H1 (cell line): ENCODE results near the gene WSCD1. TPM values are rescaled to one million over a fixed set of nuclear protein-coding genes. Genes with fewer than 3 reads are reported as not detected.

Experiments used
- CTCF ChIA-PET: fragments of 300-600 bp; sonication (Branson Sonifier 250); formaldehyde crosslinking; loops from one replicate; lab custom pipeline; 2021; ENCODE audit not compliant: partially characterized antibody; lab: Charles Lee
- POLR2A ChIA-PET: fragments of 300-600 bp; sonication (Branson Sonifier 250); formaldehyde crosslinking; loops from one replicate; lab custom pipeline; 2021; ENCODE audit warnings: inconsistent platforms; ENCODE audit not compliant: partially characterized antibody; lab: Charles Lee
- DNase-seq, 2 experiments: peaks; one replicate each; pipeline versions ENCODE4 v3.0.0 to v3.0.0-alpha.2; 2010 to 2022; ENCODE audit warnings: low spot score in 2 of 2, low read depth in 1 of 2, mixed read lengths in 1 of 2
- FAIRE-seq: peaks from 2 replicates; lab custom pipeline; 2011; peaks lifted over from hg19 to GRCh38; lab: Jason Lieb, UNC
- H2AFZ ChIP-seq: 2 replicates; pipeline ENCODE4 v1.8.1; 2012; ENCODE audit warnings: low read length, inconsistent platforms
- H2AK5ac ChIP-seq: 2 replicates; pipeline ENCODE4 v1.6.1; 2013; ENCODE audit warnings: low read depth, low read length
- H2BK120ac ChIP-seq: replicated peaks from 2 replicates; pipeline ENCODE3; 2013; ENCODE audit warnings: low read depth, low read length, inconsistent platforms
- H2BK12ac ChIP-seq: 2 replicates; pipeline ENCODE4 v1.6.1; 2013; ENCODE audit warnings: low read depth, low read length
- H2BK15ac ChIP-seq: 2 replicates; pipeline ENCODE4 v1.6.1; 2013; ENCODE audit warnings: low read length
- H2BK20ac ChIP-seq: 2 replicates; pipeline ENCODE4 v1.6.1; 2013; ENCODE audit warnings: low read length
- H2BK5ac ChIP-seq: 2 replicates; pipeline ENCODE4 v1.6.1; 2013; ENCODE audit warnings: low read depth, low read length
- H3K14ac ChIP-seq: 2 replicates; pipeline ENCODE4 v1.6.1; 2013; ENCODE audit warnings: inconsistent platforms; ENCODE audit not compliant: insufficient read length
- H3K18ac ChIP-seq: 2 replicates; pipeline ENCODE4 v1.6.1; 2013; ENCODE audit warnings: low read length; ENCODE audit errors: extremely low read depth
- H3K23ac ChIP-seq: 2 replicates; pipeline ENCODE4 v1.6.1; 2013; ENCODE audit warnings: inconsistent platforms; ENCODE audit not compliant: insufficient read length
- H3K23me2 ChIP-seq: 2 replicates; pipeline ENCODE4 v1.6.1; 2013; ENCODE audit warnings: low read depth, low read length
- H3K27ac ChIP-seq: 2 replicates; pipeline ENCODE4 v1.6.1; 2011; ENCODE audit warnings: low read depth, low read length, inconsistent platforms
- H3K27me3 ChIP-seq, 4 experiments: replicated peaks in 1 of 4; 1 replicate in 1 of 4; 2 replicates in 3 of 4; pipeline versions ENCODE4 v1.6.1 to v1.8.1; 2011 to 2013; ENCODE audit warnings: low read length in 3 of 4, mild to moderate bottlenecking in 3 of 4, inconsistent platforms in 2 of 4, mixed read lengths in 2 of 4, moderate library complexity in 1 of 4; ENCODE audit not compliant: control insufficient read depth in 3 of 4, insufficient read depth in 3 of 4; ENCODE audit errors: extremely low read depth in 1 of 4
- H3K36me3 ChIP-seq, 4 experiments: 2 replicates each; pipeline versions ENCODE4 v1.6.1 to v1.8.1; 2011 to 2013; ENCODE audit warnings: mild to moderate bottlenecking in 4 of 4, low read length in 3 of 4, moderate library complexity in 2 of 4, control low read depth in 1 of 4, inconsistent platforms in 1 of 4; ENCODE audit not compliant: insufficient read depth in 4 of 4, control insufficient read depth in 2 of 4
- H3K4ac ChIP-seq: replicated peaks from 2 replicates; pipeline ENCODE3; 2013; ENCODE audit warnings: low read length, low read depth, mixed read lengths, inconsistent platforms; ENCODE audit not compliant: insufficient read length
- H3K4me1 ChIP-seq, 4 experiments: replicated peaks in 1 of 4; 1 replicate in 1 of 4; 2 replicates in 3 of 4; pipeline versions ENCODE4 v1.6.1 to v1.8.1; 2011 to 2013; ENCODE audit warnings: low read length in 3 of 4, inconsistent platforms in 2 of 4, mixed read lengths in 1 of 4; ENCODE audit not compliant: insufficient read depth in 4 of 4, control insufficient read depth in 3 of 4
- H3K4me2 ChIP-seq, 2 experiments: 2 replicates each; pipeline versions ENCODE4 v1.6.1 to v1.8.1; 2011 to 2013; ENCODE audit warnings: low read depth in 2 of 2, low read length in 2 of 2, control low read depth in 1 of 2, inconsistent platforms in 1 of 2, mild to moderate bottlenecking in 1 of 2; ENCODE audit not compliant: insufficient read depth in 1 of 2
- H3K4me3 ChIP-seq, 4 experiments: fragments of 200-600, 300-600 bp in 1 of 4; sonication (generic), shearing (Covaris generic), sonication (Bioruptor Twin) in 1 of 4; 2 replicates each; pipeline versions ENCODE4 v1.5.1 to v1.8.1; 2011 to 2016; ENCODE audit warnings: low read length in 4 of 4, low read depth in 3 of 4, control low read depth in 2 of 4, inconsistent platforms in 2 of 4, mild to moderate bottlenecking in 2 of 4, mixed read lengths in 1 of 4, moderate library complexity in 1 of 4; ENCODE audit not compliant: insufficient read depth in 2 of 4; ENCODE audit errors: extremely low read depth in 1 of 4
- H3K56ac ChIP-seq: replicated peaks from 2 replicates; pipeline ENCODE3; 2013; ENCODE audit warnings: low read depth, mild to moderate bottlenecking, mixed read lengths, low read length, inconsistent platforms; ENCODE audit not compliant: insufficient read length
- H3K79me1 ChIP-seq: 2 replicates; pipeline ENCODE4 v1.6.1; 2013; ENCODE audit warnings: low read depth, low read length, control low read depth
- H3K79me2 ChIP-seq, 2 experiments: 2 replicates each; pipeline versions ENCODE4 v1.6.1 to v1.8.1; 2012 to 2013; ENCODE audit warnings: low read length in 2 of 2, mild to moderate bottlenecking in 2 of 2, inconsistent platforms in 1 of 2; ENCODE audit not compliant: insufficient read depth in 2 of 2, control insufficient read depth in 1 of 2
- H3K9ac ChIP-seq, 4 experiments: replicated peaks in 1 of 4; 1 replicate in 1 of 4; 2 replicates in 3 of 4; pipeline versions ENCODE4 v1.6.1 to v1.8.1; 2011 to 2013; ENCODE audit warnings: low read depth in 3 of 4, low read length in 3 of 4, control low read depth in 2 of 4, mild to moderate bottlenecking in 2 of 4, moderate library complexity in 2 of 4, inconsistent platforms in 1 of 4; ENCODE audit errors: extremely low read depth in 1 of 4
- H3K9me3 ChIP-seq, 2 experiments: 2 replicates each; pipeline versions ENCODE4 v1.6.1 to v1.8.1; 2012 to 2013; ENCODE audit warnings: mild to moderate bottlenecking in 2 of 2, moderate library complexity in 2 of 2, control low read depth in 1 of 2, inconsistent platforms in 1 of 2, low read depth in 1 of 2, low read length in 1 of 2, mixed read lengths in 1 of 2; ENCODE audit not compliant: insufficient read depth in 2 of 2
- H4K20me1 ChIP-seq, 2 experiments: replicated peaks in 1 of 2; 2 replicates each; pipeline versions ENCODE3 to v1.8.1; 2011 to 2013; ENCODE audit warnings: inconsistent platforms in 2 of 2, low read length in 2 of 2, mild to moderate bottlenecking in 1 of 2; ENCODE audit not compliant: insufficient read depth in 2 of 2, control insufficient read depth in 1 of 2
- H4K5ac ChIP-seq: 2 replicates; pipeline ENCODE4 v1.6.1; 2013; ENCODE audit warnings: low read length, low read depth, mixed read lengths, inconsistent platforms; ENCODE audit not compliant: insufficient read length
- H4K8ac ChIP-seq: 2 replicates; pipeline ENCODE4 v1.8.0; 2013; ENCODE audit warnings: mild to moderate bottlenecking, moderate library complexity, low read length, inconsistent platforms; ENCODE audit not compliant: insufficient read depth; ENCODE audit errors: extremely low read depth
- H4K91ac ChIP-seq: replicated peaks from 2 replicates; pipeline ENCODE3; 2013; ENCODE audit warnings: low read length, mixed read lengths, inconsistent platforms; ENCODE audit not compliant: insufficient read length
- BCL11A ChIP-seq, 2 experiments: IDR thresholded peaks; one replicate each; pipeline ENCODE4 v1.6.1; 2011; ENCODE audit warnings: low read depth in 2 of 2, low read length in 2 of 2, mild to moderate bottlenecking in 2 of 2
- CREB1 ChIP-seq: IDR thresholded peaks from 2 replicates; pipeline ENCODE4 v1.6.1; 2012; ENCODE audit warnings: inconsistent platforms
- CTCF ChIP-seq, 3 experiments: IDR thresholded peaks; 1 replicate in 2 of 3; 2 replicates in 1 of 3; pipeline versions ENCODE4 v1.5.1 to v1.6.1; 2011; ENCODE audit warnings: low read length in 3 of 3, mild to moderate bottlenecking in 3 of 3, inconsistent platforms in 2 of 3, low read depth in 1 of 3, moderate library complexity in 1 of 3; ENCODE audit not compliant: insufficient read depth in 1 of 3; ENCODE audit errors: control extremely low read depth in 1 of 3
- EP300 ChIP-seq, 2 experiments: IDR thresholded peaks; 1 replicate in 1 of 2; 2 replicates in 1 of 2; pipeline ENCODE4 v1.6.1; 2011 to 2012; ENCODE audit warnings: low read depth in 2 of 2, low read length in 2 of 2, mild to moderate bottlenecking in 2 of 2, borderline replicate concordance in 1 of 2, inconsistent platforms in 1 of 2, moderate library complexity in 1 of 2
- JUN ChIP-seq: IDR thresholded peaks from 2 replicates; pipeline ENCODE4 v1.6.1; 2011; ENCODE audit warnings: low read depth, mild to moderate bottlenecking, improper control_type of control experiment, low read length
- POU5F1 ChIP-seq: IDR thresholded peaks from 2 replicates; pipeline ENCODE4 v1.6.1; 2011; ENCODE audit warnings: low read depth, mild to moderate bottlenecking, low read length, moderate library complexity
- SP4 ChIP-seq: IDR thresholded peaks from 2 replicates; pipeline ENCODE4 v1.6.1; 2012; ENCODE audit warnings: low read length, inconsistent platforms
- SRF ChIP-seq: IDR thresholded peaks from 2 replicates; pipeline ENCODE4 v1.6.1; 2011; ENCODE audit warnings: mild to moderate bottlenecking, low read depth, low read length, moderate library complexity
- TAF7 ChIP-seq: optimal IDR thresholded peaks from 2 replicates; pipeline ENCODE3; 2011; ENCODE audit warnings: low read depth, mild to moderate bottlenecking, inconsistent platforms, low read length, moderate library complexity, borderline replicate concordance
- USF2 ChIP-seq: IDR thresholded peaks from 2 replicates; pipeline ENCODE4 v1.6.1; 2011; ENCODE audit warnings: low read length, improper control_type of control experiment
- WGBS, 2 experiments: shearing (Covaris generic) in 1 of 2; methylation state at CpG; one replicate each; pipeline versions ENCODE4 v1.1.6 to v1.1.7; 2013 to 2015; ENCODE audit warnings: low lambda C conversion rate in 2 of 2, mixed read lengths in 2 of 2, inconsistent platforms in 1 of 2, low coverage in 1 of 2, missing lambda C conversion rate in 1 of 2; ENCODE audit not compliant: insufficient replicate concordance in 2 of 2, insufficient coverage in 1 of 2, insufficient read length in 1 of 2; ENCODE audit errors: extremely low coverage in 1 of 2, missing lambda C conversion rate in 1 of 2; 5-methylcytosine and 5-hydroxymethylcytosine counted together
- polyA plus RNA-seq, 7 experiments: library from polyadenylated mRNA; depleted of rRNA in 3 of 7; stranded (reverse) in 5 of 7; unstranded in 2 of 7; fragments of >200 nt in 5 of 7; fragments of 200-250 nt in 2 of 7; gene quantifications; 1 replicate in 5 of 7; 2 replicates in 1 of 7; 4 replicates in 1 of 7; pipeline versions ENCODE4 v1.2.1 to v1.2.3, GENCODE V29; 2011 to 2013; ENCODE audit warnings: missing spikeins in 2 of 7, mixed read lengths in 2 of 7
- total RNA-seq: library from RNA; stranded (reverse); fragmentation: NEBNext Ultra II Directional; extraction: Animal tissue kit (Norgen Biotek cat#: 25700); gene quantifications from 2 replicates; pipeline ENCODE4 v1.2.1, GENCODE V29; 2021

WSCD1 gene
- total and polyA plus RNA-seq, 2 of the 8 experiments (the other 6 are each of a cell fraction or from before 2014, with no cell fraction given), result 21.9 to 39.0 TPM

GRCh38 chr17:6094453-6094852, 24.3 kb downstream of the WSCD1 start:
- Histone ChIP-seq H4K91ac (no peak overlapping the region), H3K23ac (no peak overlapping the region), H4K20me1 (no peaks in the 10 kb centered on the region), H2BK120ac (no peak overlapping the region), H3K79me2 (no peaks in the 10 kb centered on the region), H3K4me2 (no peak overlapping the region), H3K14ac (no peak overlapping the region), H3K4me1 (peaks cover 0 to 6% (median 6%) of the 10 kb centered on the region in 4 experiments; a peak in 3 of 7 replicates), H2BK5ac (no peak overlapping the region), H2AFZ (no peak overlapping the region), H3K27ac (no peak overlapping the region), H3K56ac (no peak overlapping the region), H3K4ac (no peak overlapping the region), H2AK5ac (no peak overlapping the region), H2BK20ac (no peak overlapping the region), H3K9ac (no peak overlapping the region), H2BK15ac (no peak overlapping the region), H3K9me3 (no peaks in the 10 kb centered on the region), H3K79me1 (no peaks in the 10 kb centered on the region), H3K18ac (no peak overlapping the region), H3K27me3 (no peaks in the 10 kb centered on the region), H3K36me3 (peaks cover 0 to 12% (median 4%) of the 10 kb centered on the region in 4 experiments; a peak in 6 of 8 replicates), H4K5ac (no peak overlapping the region), H4K8ac (no peak overlapping the region), H3K4me3 (no peak overlapping the region), H3K23me2 (no peaks in the 10 kb centered on the region; the same call in 1 of the 2 replicates), H2BK12ac (no peak overlapping the region)
- FAIRE-seq (no peak), DNase-seq (no peak)
- ChIA-PET CTCF (interaction anchor here (0.7 kb wide), 1 partner anchor 346 kb away, joined by 3 read pairs; no protein-coding TSS in a partner anchor), POLR2A (no interaction called here)
- 73% methylated on average over 1 of the region's 1 CpG; no CpG with 5 or more reads in 1 of the 2 experiments for WGBS, 2 experiments
- no peak for TF ChIP-seq SRF
- no peak for TF ChIP-seq POU5F1
- TF ChIP-seq CTCF (IDR thresholded peaks at IDR 0.05; ENCODE audit: control extremely low read depth in 1 of 3, insufficient read depth in 1 of 3, low read depth in 1 of 3, low read length in 3 of 3), result no peak
- no peak for TF ChIP-seq BCL11A (IDR thresholded peaks at IDR 0.05; ENCODE audit: low read depth in 2 of 2, low read length in 2 of 2)
- TF ChIP-seq TAF7, result no peak
- TF ChIP-seq CREB1, result no peak
- no peak for TF ChIP-seq USF2
- TF ChIP-seq SP4, result no peak
- no peak for TF ChIP-seq EP300 (IDR thresholded peaks at IDR 0.05; ENCODE audit: borderline replicate concordance in 1 of 2, low read depth in 2 of 2, low read length in 2 of 2)
- TF ChIP-seq JUN, result no peak
